Fibroblast of pulmonary artery (primary cell): ENCODE measurements around the gene PON2.
A peak's percentile ranks its signal among the peaks of the same experiment; 100 is the strongest.

ENCODE experiments used
- DNase-seq: peaks from one replicate; pipeline ENCODE4 v3.0.0-alpha.2; 2010; ENCODE audit warnings: low read depth
- H3K4me3 ChIP-seq: replicated peaks from 2 replicates; pipeline ENCODE4 v1.5.1; 2011; ENCODE audit warnings: low read depth, mild to moderate bottlenecking, control low read depth, low read length, moderate library complexity
- TF ChIP-seq, protein P1 (sequence below): IDR thresholded peaks from 2 replicates; pipeline ENCODE4 v1.5.1; 2011; ENCODE audit warnings: mild to moderate bottlenecking, control low read depth, low read length, inconsistent platforms; ENCODE audit errors: missing control alignments

The PON2 gene

DNA sequence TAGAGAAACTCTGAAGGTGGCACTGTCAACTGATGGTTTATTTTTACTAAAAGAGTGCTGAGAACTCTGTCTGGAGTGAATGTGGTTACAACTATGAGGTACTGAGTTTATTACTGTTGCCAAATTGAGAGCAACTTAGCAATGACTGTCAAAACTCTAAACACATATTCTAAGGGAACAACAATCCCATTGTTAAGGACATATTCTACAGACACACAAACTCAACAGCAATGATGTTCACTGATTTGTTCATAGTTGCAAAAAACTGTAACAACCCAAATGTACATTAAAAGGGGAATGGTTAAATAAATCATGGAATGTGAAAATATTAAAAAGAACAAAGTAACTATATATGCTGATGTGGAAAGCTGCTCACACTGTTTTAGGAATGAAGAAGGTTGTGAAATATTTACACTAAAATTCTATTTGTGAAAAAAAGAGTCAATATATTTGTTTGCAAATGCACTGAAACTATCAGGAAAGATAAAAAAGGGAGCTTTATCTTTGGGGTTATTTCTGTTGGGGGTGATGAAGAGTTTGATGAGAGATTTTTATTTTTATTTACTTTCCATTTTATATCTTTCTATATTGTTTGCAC is 12.9 kb downstream of the PON2 start:
- TF ChIP-seq, protein P1, sequence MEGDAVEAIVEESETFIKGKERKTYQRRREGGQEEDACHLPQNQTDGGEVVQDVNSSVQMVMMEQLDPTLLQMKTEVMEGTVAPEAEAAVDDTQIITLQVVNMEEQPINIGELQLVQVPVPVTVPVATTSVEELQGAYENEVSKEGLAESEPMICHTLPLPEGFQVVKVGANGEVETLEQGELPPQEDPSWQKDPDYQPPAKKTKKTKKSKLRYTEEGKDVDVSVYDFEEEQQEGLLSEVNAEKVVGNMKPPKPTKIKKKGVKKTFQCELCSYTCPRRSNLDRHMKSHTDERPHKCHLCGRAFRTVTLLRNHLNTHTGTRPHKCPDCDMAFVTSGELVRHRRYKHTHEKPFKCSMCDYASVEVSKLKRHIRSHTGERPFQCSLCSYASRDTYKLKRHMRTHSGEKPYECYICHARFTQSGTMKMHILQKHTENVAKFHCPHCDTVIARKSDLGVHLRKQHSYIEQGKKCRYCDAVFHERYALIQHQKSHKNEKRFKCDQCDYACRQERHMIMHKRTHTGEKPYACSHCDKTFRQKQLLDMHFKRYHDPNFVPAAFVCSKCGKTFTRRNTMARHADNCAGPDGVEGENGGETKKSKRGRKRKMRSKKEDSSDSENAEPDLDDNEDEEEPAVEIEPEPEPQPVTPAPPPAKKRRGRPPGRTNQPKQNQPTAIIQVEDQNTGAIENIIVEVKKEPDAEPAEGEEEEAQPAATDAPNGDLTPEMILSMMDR = no peak
- peak; percentile 31 for DNase-seq
- H3K4me3 ChIP-seq = no peak overlapping the region

DNA sequence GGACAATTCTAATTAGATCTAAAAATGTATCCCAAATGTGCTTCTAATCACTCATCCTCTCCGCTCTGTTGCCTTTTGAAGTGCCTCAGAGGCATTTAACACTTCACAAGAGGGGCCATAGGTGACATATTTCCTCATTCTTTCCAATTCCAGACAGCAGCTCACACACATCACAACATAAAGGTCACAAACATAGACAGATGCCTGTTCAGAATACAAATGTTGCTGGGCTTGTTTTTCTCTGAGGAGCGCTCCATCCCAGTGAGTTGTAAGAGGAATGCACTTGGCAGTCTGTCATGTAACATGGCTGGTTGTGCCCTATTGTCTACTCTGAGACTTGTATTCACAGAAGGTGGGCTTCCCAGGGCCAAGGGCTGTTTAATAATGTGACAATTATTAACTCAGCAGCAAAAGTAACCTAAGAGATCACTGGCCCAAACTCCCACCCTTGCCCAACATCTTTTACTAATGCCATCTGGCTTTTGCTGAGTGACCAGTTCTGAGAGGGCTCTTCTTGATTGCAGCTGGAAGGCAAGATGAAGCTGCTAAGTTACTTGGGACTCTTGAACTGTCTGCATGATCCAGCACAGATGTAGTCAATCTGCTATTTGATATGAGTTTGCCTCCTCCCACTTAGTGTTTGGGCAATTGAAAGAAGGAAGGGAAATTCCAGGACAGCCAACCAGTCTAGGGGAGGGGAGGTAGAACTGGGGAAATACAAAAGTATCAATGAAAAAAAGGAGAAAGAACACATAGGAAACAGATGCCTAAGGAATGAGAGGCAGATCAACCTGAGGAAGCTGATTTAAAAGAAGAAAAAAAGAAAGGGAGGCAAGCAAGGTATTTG is 13.6 kb downstream of the PON2 start:
- H3K4me3 ChIP-seq = no peak overlapping the region
- TF ChIP-seq, protein P1 = no peak
- DNase-seq = peak; percentile 74

DNA sequence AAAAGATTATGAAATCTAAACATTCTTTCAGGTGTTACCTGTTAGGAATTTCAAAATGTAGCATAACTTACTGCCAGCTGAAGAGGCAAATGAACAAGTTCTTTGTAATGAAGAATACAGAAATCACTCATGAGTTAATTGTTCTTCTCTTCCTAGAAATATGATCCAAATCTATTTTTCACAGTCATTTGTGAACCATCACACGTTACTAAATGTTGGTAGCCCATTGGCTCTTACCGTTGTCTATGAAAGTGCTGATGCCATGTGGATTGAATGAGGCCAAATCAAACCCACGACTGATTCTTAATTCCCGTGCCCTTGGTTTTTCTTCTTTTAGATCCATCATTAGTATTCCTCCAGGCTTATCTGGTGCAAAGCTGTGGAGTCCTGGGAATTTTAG is 22.8 kb downstream of the PON2 start:
- H3K4me3 ChIP-seq = no peak overlapping the region
- TF ChIP-seq, protein P1 = no peak
- no peak for DNase-seq

- DNase-seq = no peak
- H3K4me3 ChIP-seq = no peak overlapping the region
- TF ChIP-seq, protein P1 = no peak
Observed at GRCh38 chr7:95411666-95412065, 23.2 kb downstream of the PON2 start.

- H3K4me3 ChIP-seq = no peak overlapping the region
- TF ChIP-seq, protein P1 = no peak
- no peak for DNase-seq
Observed at GRCh38 chr7:95411036-95411435, 23.8 kb downstream of the PON2 start.

GRCh38 chr7:95407751-95408150 is 27.1 kb downstream of the PON2 start:
- TF ChIP-seq, protein P1 = no peak
- DNase-seq = no peak
- no peak overlapping the region for H3K4me3 ChIP-seq

- no peak for DNase-seq
- TF ChIP-seq, protein P1 = no peak
- no peak overlapping the region for H3K4me3 ChIP-seq
Observed at GRCh38 chr7:95405800-95406199, 29.0 kb downstream of the PON2 start.
